HepG2 (cell line): ENCODE results near the gene IER5L. TPM values are rescaled to one million over a fixed set of nuclear protein-coding genes. Genes with fewer than 3 reads are reported as not detected.

ENCODE experiments used
- ATAC-seq: fragments of 200-7000 bp; cut with Tn5 transposase; 3 replicates; pipeline ENCODE4 v1.9.1; 2020; ENCODE audit warnings: mild to moderate bottlenecking, moderate library complexity
- BruUV-seq: library from RNA; stranded (reverse); fragments of 400-500 nt; replicated peaks from 2 replicates; lab custom pipeline; 2021; lab: Mats Ljungman, UMichigan
- CTCF ChIA-PET: fragments of 300-600 bp; formaldehyde crosslinking; extraction: SDS; loops from one replicate; lab custom pipeline; 2021; ENCODE audit warnings: low total read pairs, inconsistent platforms, low intra/inter-chr PET ratio; lab: Yijun Ruan, JAX
- POLR2A ChIA-PET: fragments of 350-600 bp; sonication (Branson Sonifier 250); formaldehyde crosslinking; loops from one replicate; lab custom pipeline; 2020; ENCODE audit warnings: antibody characterized with exemption, inconsistent platforms; lab: Yijun Ruan, JAX
- DNase-seq: peaks from one replicate; pipeline ENCODE4 v3.0.0-alpha.2; 2015; ENCODE audit warnings: low spot score
- FAIRE-seq: peaks from 3 replicates; lab custom pipeline; 2011; peaks lifted over from hg19 to GRCh38; lab: Jason Lieb, UNC
- H2AFZ ChIP-seq: one replicate; pipeline ENCODE4 v1.6.1; 2011; ENCODE audit warnings: low read length, inconsistent platforms
- H3K27ac ChIP-seq: fragments of 300-600 bp; 3 replicates; pipeline ENCODE4 v1.8.0; 2011; ENCODE audit warnings: mixed run types, mild to moderate bottlenecking, mixed read lengths, low read length, inconsistent platforms; ENCODE audit not compliant: insufficient read depth; ENCODE audit errors: extremely low read length
- H3K27me3 ChIP-seq, 2 experiments: fragments of 200-600 bp in 1 of 2; 2 replicates in 1 of 2; 3 replicates in 1 of 2; pipeline versions ENCODE4 v1.6.0 to v1.8.0; 2011; ENCODE audit warnings: low read length in 2 of 2, mild to moderate bottlenecking in 2 of 2, moderate library complexity in 2 of 2, inconsistent platforms in 1 of 2; ENCODE audit not compliant: insufficient read depth in 2 of 2, control insufficient read depth in 1 of 2
- H3K36me3 ChIP-seq, 2 experiments: fragments of 200-600 bp in 1 of 2; replicated peaks in 1 of 2; 2 replicates in 1 of 2; 3 replicates in 1 of 2; pipeline versions ENCODE4 v1.5.1 to v1.8.0; 2011; ENCODE audit warnings: low read length in 2 of 2, inconsistent platforms in 1 of 2; ENCODE audit not compliant: insufficient read depth in 2 of 2, control insufficient read depth in 1 of 2
- H3K4me1 ChIP-seq: 2 replicates; pipeline ENCODE4 v1.5.1; 2012; ENCODE audit warnings: low read length, inconsistent platforms; ENCODE audit not compliant: insufficient read depth
- H3K4me2 ChIP-seq: 2 replicates; pipeline ENCODE4 v1.6.0; 2011; ENCODE audit warnings: low read depth, low read length, inconsistent platforms
- H3K4me3 ChIP-seq, 3 experiments: fragments of 200-600 bp in 1 of 3; sonication (generic), shearing (Covaris generic) in 1 of 3; replicated peaks in 1 of 3; 2 replicates each; pipeline ENCODE4 v1.5.1; 2011 to 2016; ENCODE audit warnings: low read length in 3 of 3, inconsistent platforms in 2 of 3, low read depth in 2 of 3, mild to moderate bottlenecking in 2 of 3, control low read depth in 1 of 3, mixed read lengths in 1 of 3; ENCODE audit not compliant: insufficient read depth in 1 of 3
- H3K79me2 ChIP-seq: one replicate; pipeline ENCODE4 v1.6.1; 2011; ENCODE audit warnings: low read length, inconsistent platforms; ENCODE audit not compliant: insufficient read depth
- H3K9ac ChIP-seq: 2 replicates; pipeline ENCODE4 v1.6.0; 2011; ENCODE audit warnings: mild to moderate bottlenecking, low read depth, low read length, inconsistent platforms; ENCODE audit not compliant: insufficient read depth
- H3K9me3 ChIP-seq: 2 replicates; pipeline ENCODE4 v1.5.1; 2012; ENCODE audit warnings: mild to moderate bottlenecking, low read length
- H4K20me1 ChIP-seq: 2 replicates; pipeline ENCODE4 v1.6.0; 2011; ENCODE audit warnings: inconsistent platforms, mild to moderate bottlenecking, low read length, moderate library complexity; ENCODE audit not compliant: insufficient read depth
- AGO2 ChIP-seq: fragments of 200-400 bp; formaldehyde crosslinking; optimal IDR thresholded peaks from 2 replicates; pipeline ENCODE3; 2017; ENCODE audit warnings: mild to moderate bottlenecking, low read depth, low read length, moderate library complexity
- AKAP8 ChIP-seq: sonication (generic); formaldehyde crosslinking; IDR thresholded peaks from 2 replicates; pipeline ENCODE4 v1.5.1; 2020; ENCODE audit warnings: mild to moderate bottlenecking, missing genetic modification reagents
- HCFC1 ChIP-seq: fragments of 150-350 bp; IDR thresholded peaks from 2 replicates; pipeline ENCODE4 v1.6.1; 2014; ENCODE audit warnings: low read depth, low read length
- HMGXB3 ChIP-seq: sonication (generic); formaldehyde crosslinking; IDR thresholded peaks from 2 replicates; pipeline ENCODE4 v1.4.0; 2020; ENCODE audit warnings: missing genetic modification reagents, borderline replicate concordance
- POLR2G ChIP-seq: fragments of 200-400 bp; formaldehyde crosslinking; IDR thresholded peaks from 2 replicates; pipeline ENCODE4 v1.6.1; 2018; ENCODE audit warnings: mild to moderate bottlenecking, low read depth, low read length, moderate library complexity
- REPIN1 ChIP-seq: sonication (generic); formaldehyde crosslinking; IDR thresholded peaks from 2 replicates; pipeline ENCODE4 v1.8.0; 2022; ENCODE audit warnings: missing genetic modification reagents, low read depth, mild to moderate bottlenecking, borderline replicate concordance
- ZBTB21 ChIP-seq: sonication (generic); formaldehyde crosslinking; IDR thresholded peaks from 2 replicates; pipeline ENCODE4 v1.4.0; 2020; ENCODE audit warnings: missing genetic modification reagents
- ZC3H13 ChIP-seq: sonication (generic); formaldehyde crosslinking; IDR thresholded peaks from 2 replicates; pipeline ENCODE4 v1.8.1; 2023; ENCODE audit warnings: mild to moderate bottlenecking, missing genetic modification reagents, moderate library complexity
- ZFAT ChIP-seq: sonication (generic); formaldehyde crosslinking; conservative IDR thresholded peaks from 2 replicates; pipeline ENCODE4 v1.8.1; 2023; ENCODE audit warnings: missing genetic modification reagents, inconsistent platforms
- ZFP62 ChIP-seq: sonication (generic); formaldehyde crosslinking; IDR thresholded peaks from 2 replicates; pipeline ENCODE4 v1.4.0; 2020; ENCODE audit warnings: missing genetic modification reagents
- ZNF652 ChIP-seq: IDR thresholded peaks from 2 replicates; pipeline ENCODE4 v1.6.1; 2016; ENCODE audit warnings: low read depth, borderline replicate concordance
- WGBS: methylation state at CpG from one replicate; pipeline ENCODE4 v1.1.6; 2017; ENCODE audit warnings: low lambda C conversion rate; 5-methylcytosine and 5-hydroxymethylcytosine counted together
- in situ Hi-C: cut with HindIII; loops from 2 replicates; pipeline ENCODE4 v1.10.0; 2017; ENCODE audit warnings: low pct_unique_long_range_greater_than_20kb; ENCODE audit not compliant: extremely low pct_ligation_motif_present
- intact Hi-C: fragments of 100-400 bp; cut with micrococcal nuclease; formaldehyde crosslinking; loops from one replicate; pipeline ENCODE4 v1.10.0; 2022; ENCODE audit not compliant: unreplicated experiment
- polyA plus RNA-seq, 8 experiments: library from polyadenylated mRNA; depleted of rRNA in 3 of 8; stranded (reverse) in 7 of 8; unstranded in 1 of 8; fragments of >200 nt; fragmentation: Illumina TruSeq in 4 of 8; extraction: Trizol in 4 of 8; gene quantifications; 2 replicates each; pipeline versions ENCODE4 v1.2.1 to v1.2.3, GENCODE V29; 2011 to 2016; ENCODE audit warnings: low read depth in 4 of 8, missing spikeins in 1 of 8, mixed read lengths in 1 of 8; ENCODE audit not compliant: insufficient read depth in 1 of 8
- total RNA-seq, 5 experiments: library from RNA; depleted of rRNA; stranded (reverse); fragments of >200 nt; fragmentation: Illumina TruSeq; extraction: Trizol; gene quantifications; 2 replicates each; pipeline ENCODE4 v1.2.3, GENCODE V29; 2016; ENCODE audit warnings: low read depth in 1 of 5

The IER5L gene
- total and polyA plus RNA-seq, 2 of the 13 experiments (the other 11 are each of a cell fraction or from before 2014, with no cell fraction given), result 1.8 to 3.3 TPM

GRCh38 chr9:129138476-129139232 lies 39.4 kb downstream of the IER5L start:
- H3K27me3 ChIP-seq, result no peaks in the 10 kb centered on the region
- H3K36me3 ChIP-seq, result peaks cover 9 to 61% of the 10 kb centered on the region in 2 experiments
- H4K20me1 ChIP-seq, result no peaks in the 10 kb centered on the region
- no TSS peak for BruUV-seq
- CTCF ChIA-PET, result interaction anchor here (0.8 to 2.1 kb wide), 3 partner anchors 431 to 486 kb away, joined by 3 to 17 read pairs (median 13); no protein-coding TSS in a partner anchor
- 75% methylated on average over 8 of the region's 21 CpGs for WGBS
- TF ChIP-seq AGO2, result peak; percentile 15
- TF ChIP-seq REPIN1 (CRISPR knock-in tag), result peak; percentile 11; the same call in 1 of the 2 replicates
- 0 out of 2 replicates have a peak, but pooled peaks have one; percentile 80 for TF ChIP-seq AKAP8 (CRISPR knock-in tag)
- no peak for TF ChIP-seq ZFP62 (CRISPR knock-in tag)
- H3K4me2 ChIP-seq, result no peak overlapping the region
- no peak for DNase-seq
- intact Hi-C loops, result loop anchor here (1.0 kb wide), 1 partner anchor 487 kb away; no protein-coding TSS in a partner anchor
- peaks cover 43% of the 10 kb centered on the region for H3K4me1 ChIP-seq
- FAIRE-seq, result no peak
- H3K9me3 ChIP-seq, result no peaks in the 10 kb centered on the region
- in situ Hi-C loops, result no loop called here
- peak; percentile 2; the same call in 2 of the 3 replicates for ATAC-seq
- POLR2A ChIA-PET, result interaction anchor here (1.8 to 3.5 kb wide), 7 partner anchors 25 to 487 kb away, joined by 8 to 55 read pairs (median 23); partner anchors contain the start of genes IER5L and NTMT1
- H2AFZ ChIP-seq, result no peak overlapping the region
- peaks cover 6% of the 10 kb centered on the region for H3K79me2 ChIP-seq
- no peak overlapping the region for H3K27ac ChIP-seq
- H3K9ac ChIP-seq, result no peak overlapping the region
- H3K4me3 ChIP-seq, result no peak overlapping the region

GRCh38 chr9:129138144-129138462 lies 40.0 kb downstream of the IER5L start:
- ATAC-seq, result no peak
- Histone ChIP-seq H3K27me3 (no peaks in the 10 kb centered on the region), H3K4me1 (peaks cover 37% of the 10 kb centered on the region), H3K79me2 (peaks cover 6% of the 10 kb centered on the region), H4K20me1 (no peaks in the 10 kb centered on the region), H3K9me3 (no peaks in the 10 kb centered on the region), H3K4me3 (no peak overlapping the region), H3K9ac (no peak overlapping the region), H3K4me2 (no peak overlapping the region), H3K27ac (no peak overlapping the region), H2AFZ (no peak overlapping the region), H3K36me3 (peaks cover 11 to 61% of the 10 kb centered on the region in 2 experiments)
- no peak for DNase-seq
- 96% methylated on average over 5 of the region's 9 CpGs for WGBS
- no TSS peak for BruUV-seq
- POLR2A ChIA-PET, result interaction anchor here (3.0 to 3.5 kb wide), 2 partner anchors 26 to 488 kb away, joined by 12 to 50 read pairs; partner anchors contain the start of gene NTMT1
- CTCF ChIA-PET, result no interaction called here
- in situ Hi-C loops (no loop called here), intact Hi-C loops (no loop called here)
- no peak for FAIRE-seq
- TF ChIP-seq HCFC1 (no peak), ZNF652 (no peak), HMGXB3 (CRISPR knock-in tag) (no peak), POLR2G (no peak), ZBTB21 (no peak), ZFAT (CRISPR knock-in tag) (no peak), ZC3H13 (CRISPR knock-in tag) (no peak)
